Left lobe of liver (tissue), 2 donors: ENCODE data around the gene TIMM10B. TPM values are rescaled to one million over a fixed set of nuclear protein-coding genes. Genes with fewer than 3 reads are reported as not detected.
"Not testable (repeated sequence)": the region's sequence is repeated elsewhere in the genome, so short reads cannot be mapped to it uniquely, and the experiment has no call there.

Experiments
- ATAC-seq: fragments of 200-7000 bp; cut with Tn5 transposase; one replicate; pipeline ENCODE4 v1.9.1; 2020; ENCODE audit warnings: mild to moderate bottlenecking, moderate library complexity
- DNase-seq: peaks from one replicate; pipeline ENCODE4 v3.0.0-alpha.2; 2020; ENCODE audit warnings: low spot score
- total RNA-seq: library from RNA; stranded (reverse); gene quantifications from one replicate; pipeline ENCODE4 v1.2.1, GENCODE V29; 2021
- donor health status: DM: no; HTN: no; CAD: no; lungs with moderate emphysema.
- donor health status: DM: no; HTN: yes; CAD: no.

TIMM10B gene
- total RNA-seq, 1 donor from 2014 or later, result 14.2 TPM

GRCh38 chr11:6504166-6504565 lies 22.9 kb downstream of the TIMM10B start:
- DNase-seq (no peak), ATAC-seq (no peak)

- ATAC-seq, result peak; percentile 95
- no peak for DNase-seq
These were observed 24.4 kb downstream of the TIMM10B start for GRCh38 chr11:6505577-6506240.

GRCh38 chr11:6516865-6517264 lies 35.6 kb downstream of the TIMM10B start:
- DNase-seq (no peak), ATAC-seq (no peak)

GRCh38 chr11:6520265-6520664 lies 39.0 kb downstream of the TIMM10B start:
- ATAC-seq, result no peak
- no peak for DNase-seq

GRCh38 chr11:6521946-6522345 lies 40.6 kb downstream of the TIMM10B start:
- DNase-seq, ATAC-seq: not testable (repeated sequence)

DNA sequence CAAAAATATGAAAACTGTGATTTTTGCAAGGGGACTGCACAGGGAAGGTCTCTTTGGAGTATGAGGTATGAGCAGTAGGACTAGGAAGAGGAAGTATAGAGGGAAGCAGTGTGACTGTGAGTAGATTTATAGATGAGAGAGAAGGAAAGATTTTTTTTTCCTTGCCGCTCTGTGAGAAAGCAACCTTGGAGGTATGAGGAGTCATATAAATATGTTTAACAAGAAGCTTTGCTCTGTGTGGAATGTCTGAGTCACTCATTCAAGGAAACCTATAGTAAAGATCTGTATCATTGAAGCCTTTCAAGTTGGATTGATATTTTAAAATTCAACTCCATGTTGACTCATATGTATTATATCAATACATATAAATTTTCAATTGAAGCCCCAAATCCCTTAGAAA lies 42.0 kb downstream of the TIMM10B start:
- ATAC-seq (no peak), DNase-seq (no peak)

DNA sequence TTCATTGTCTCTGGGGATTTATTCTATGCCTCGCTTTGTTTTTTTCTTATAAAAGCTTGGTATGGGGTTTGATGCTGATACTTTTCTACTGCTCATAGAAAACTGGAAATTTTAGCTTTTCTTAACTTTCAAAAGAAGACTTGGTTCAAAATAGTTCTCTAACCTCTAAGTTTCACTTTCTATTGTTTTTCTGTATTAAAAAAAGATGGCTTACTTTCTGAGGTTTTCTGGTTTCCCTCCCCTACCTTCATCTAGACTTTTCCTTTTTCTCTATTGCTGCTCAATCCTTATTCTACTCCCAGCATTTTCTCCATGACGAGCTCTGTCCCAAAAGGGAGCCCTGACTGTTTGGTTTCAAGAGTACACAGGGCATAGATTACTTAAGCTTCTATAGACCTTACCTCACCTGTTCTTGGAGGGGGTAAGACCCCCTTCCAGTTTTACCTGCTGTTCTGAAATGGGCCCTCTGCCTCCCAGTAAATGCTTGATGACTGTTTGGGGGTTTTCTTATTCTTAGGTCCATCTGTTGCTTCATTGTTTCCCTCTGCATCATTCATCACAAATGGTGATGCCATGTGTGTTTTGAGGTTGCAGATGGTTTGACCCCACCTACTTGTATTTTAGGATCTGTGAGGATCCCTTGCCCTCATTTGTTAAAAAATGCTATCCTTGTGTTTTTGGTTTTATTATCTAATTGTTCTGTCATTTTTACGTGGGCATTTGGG lies 45.3 kb downstream of the TIMM10B start:
- no peak for DNase-seq
- ATAC-seq, result no peak

DNA sequence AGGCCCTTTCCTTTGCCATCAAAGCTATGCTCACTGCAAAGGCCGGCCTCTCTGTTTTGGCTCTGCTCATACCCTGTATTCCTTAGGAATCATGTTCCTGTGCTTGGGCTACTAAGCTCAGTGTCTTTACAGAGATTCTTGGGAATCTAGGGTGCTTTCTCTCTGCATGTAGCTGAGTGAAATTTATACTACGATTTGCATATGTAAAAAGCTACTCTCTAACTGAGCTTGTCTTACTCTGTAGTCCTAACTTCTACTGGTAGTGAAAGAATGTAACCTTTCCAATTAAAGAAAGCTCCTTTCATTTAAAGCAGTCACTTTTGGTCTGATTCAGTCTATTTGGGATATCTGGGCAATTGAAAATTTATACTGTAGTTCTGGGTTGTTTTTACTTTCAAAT lies 48.0 kb downstream of the TIMM10B start:
- ATAC-seq, result no peak
- DNase-seq, result no peak

DNA sequence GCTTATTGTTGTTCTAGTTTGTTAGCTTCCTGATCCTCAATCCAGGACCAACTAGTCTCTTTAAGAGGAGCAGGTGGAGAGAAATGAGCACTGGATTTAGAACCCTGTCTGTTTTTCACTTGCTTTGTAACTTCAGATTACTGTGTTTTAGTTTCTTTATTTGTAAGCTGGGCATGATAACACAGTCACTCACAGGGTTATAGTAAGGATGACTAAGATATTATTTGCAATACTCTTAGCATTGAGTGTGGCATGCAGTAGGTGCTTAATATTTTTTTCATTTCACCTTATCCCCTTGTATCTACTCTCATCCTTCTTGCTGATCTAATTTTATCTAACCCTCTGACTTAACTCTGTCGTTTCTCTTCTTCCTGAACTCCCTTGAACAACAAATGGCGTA lies 49.5 kb downstream of the TIMM10B start:
- no peak for ATAC-seq
- DNase-seq, result no peak

DNA sequence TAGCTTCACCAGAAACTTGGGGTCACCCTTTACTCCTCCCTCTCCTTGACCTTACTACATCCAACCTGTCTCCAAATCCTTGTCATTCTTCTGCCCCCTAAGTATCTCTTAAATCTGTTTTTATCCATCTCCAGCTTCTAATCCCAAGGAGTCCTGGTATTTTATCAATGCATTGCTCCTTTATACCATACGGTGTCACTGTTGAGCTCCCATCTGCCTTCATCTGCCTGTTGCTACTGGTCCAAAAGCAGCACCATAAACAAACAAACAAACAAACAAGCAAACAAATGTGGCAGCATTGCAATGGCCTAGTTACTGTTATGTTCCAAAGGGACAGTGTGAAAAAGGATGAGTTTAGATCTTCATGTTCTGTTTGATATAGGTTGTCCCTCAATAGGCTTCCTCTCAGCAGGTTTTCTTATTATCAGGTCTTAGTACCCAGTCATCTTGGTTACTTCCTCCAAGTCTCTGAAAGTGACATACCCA lies 50.0 kb downstream of the TIMM10B start:
- DNase-seq (no peak), ATAC-seq (peak; percentile 92)

Other genes with a start within 250 kb of the TIMM10B start
- 32.1 TPM for gene FHIP1B, start 246.9 kb upstream of the TIMM10B start, total RNA-seq
- gene CNGA4, start 242.4 kb upstream of the TIMM10B start, total RNA-seq, result not detected
- not detected for gene CCKBR, start 221.7 kb upstream of the TIMM10B start, total RNA-seq
- gene CAVIN3, start 161.0 kb upstream of the TIMM10B start, total RNA-seq, result 6.1 TPM
- gene SMPD1, start 91.0 kb upstream of the TIMM10B start, total RNA-seq, result 62.0 TPM
- 3.6 TPM for gene APBB1, start 62.4 kb upstream of the TIMM10B start, total RNA-seq
- 5,455 TPM for gene HPX, start 40.5 kb upstream of the TIMM10B start, total RNA-seq
- 7.8 TPM for gene TRIM3, start 7.6 kb upstream of the TIMM10B start, total RNA-seq
- 19.0 TPM for gene ARFIP2, start 170 bp upstream of the TIMM10B start, total RNA-seq
- gene DNHD1, start 15.8 kb downstream of the TIMM10B start, total RNA-seq, result 10.1 TPM
- gene RRP8, start 122.1 kb downstream of the TIMM10B start, total RNA-seq, result 14.4 TPM
- gene ILK, start 122.3 kb downstream of the TIMM10B start, total RNA-seq, result 41.1 TPM
- gene TAF10, start 130.7 kb downstream of the TIMM10B start, total RNA-seq, result 52.5 TPM
- 62.4 TPM for gene TPP1, start 137.9 kb downstream of the TIMM10B start, total RNA-seq
- gene DCHS1, start 174.3 kb downstream of the TIMM10B start, total RNA-seq, result 2.5 TPM
- gene MRPL17, start 201.8 kb downstream of the TIMM10B start, total RNA-seq, result 13.5 TPM